GM19238 (cell line): ENCODE measurements around the gene FRAT1.
"Not testable (repeated sequence)": the region's sequence is repeated elsewhere in the genome, so short reads cannot be mapped to it uniquely, and the experiment has no call there.

Experiments
- DNase-seq: peaks from one replicate; pipeline ENCODE4 v3.0.0; 2011; ENCODE audit warnings: low spot score; ENCODE audit not compliant: insufficient read length

The FRAT1 gene

DNA sequence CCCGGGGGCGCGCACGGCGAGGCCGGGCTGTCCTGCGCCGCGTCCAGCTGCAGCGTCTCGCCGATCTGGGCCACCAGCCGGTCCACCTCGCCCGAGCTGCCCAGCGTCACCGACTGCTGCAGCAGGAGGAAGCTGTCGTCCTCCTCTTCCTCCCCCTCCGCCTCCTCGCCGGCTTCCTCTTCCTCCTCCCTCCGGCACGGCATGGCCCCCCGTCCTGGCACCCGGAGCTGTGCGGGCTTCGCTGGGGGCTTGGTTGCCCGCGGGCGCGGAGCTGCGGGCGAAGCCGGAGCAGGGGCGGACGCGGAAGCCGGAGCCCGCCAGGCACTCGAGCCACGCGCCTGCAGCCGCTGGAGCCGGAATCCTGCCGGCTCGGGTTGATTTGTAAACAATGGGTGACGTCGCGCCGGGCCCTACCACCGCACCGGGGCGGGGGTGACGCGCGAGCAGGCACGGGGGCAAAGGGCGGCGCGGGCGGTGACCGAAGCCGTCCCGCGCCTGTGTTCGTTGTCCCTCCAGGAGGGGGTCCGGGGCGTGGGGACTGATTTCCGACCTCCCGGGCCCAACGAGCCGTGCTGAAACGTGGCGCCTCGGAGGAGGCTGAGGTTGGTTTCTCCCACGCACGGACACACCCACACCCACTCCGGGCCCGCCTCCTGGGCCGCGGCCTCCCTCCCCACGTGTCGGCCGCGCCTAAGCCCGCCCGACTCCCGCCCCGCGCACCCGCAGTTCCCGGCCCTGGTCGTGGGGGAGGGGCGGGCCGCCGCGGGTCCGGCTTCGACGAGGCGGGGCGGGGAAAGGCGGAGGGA, 15.5 kb downstream of the FRAT1 start, which contains the start of gene FRAT2:
TSS of gene FRAT2 (minus strand) at position 360 of the 806 bp plus-strand sequence. CDS start at position 203, 157 bp downstream.
- peak; percentile 92 for DNase-seq

DNA sequence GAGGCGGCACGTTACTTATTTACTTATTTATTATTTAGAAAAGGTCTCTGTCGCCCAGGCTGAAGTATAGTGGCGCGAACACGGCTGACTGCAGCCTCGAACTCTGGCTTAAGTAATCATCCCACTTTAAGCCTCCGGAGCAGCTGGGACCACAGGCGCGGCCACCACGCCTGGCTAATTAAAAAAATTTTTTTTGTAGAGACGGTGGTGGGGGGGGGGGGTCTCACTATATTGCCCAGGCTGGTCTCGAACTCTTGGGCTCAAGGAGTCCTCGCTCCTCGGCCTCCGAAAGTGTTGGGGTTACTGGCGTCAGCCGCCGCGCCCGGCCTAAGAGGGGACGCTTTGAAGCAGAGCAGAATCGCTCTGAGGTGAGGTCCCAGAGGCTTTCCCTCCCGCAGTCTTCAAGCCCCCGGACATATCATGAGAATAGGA, 16.1 kb downstream of the FRAT1 start:
- no peak for DNase-seq

DNA sequence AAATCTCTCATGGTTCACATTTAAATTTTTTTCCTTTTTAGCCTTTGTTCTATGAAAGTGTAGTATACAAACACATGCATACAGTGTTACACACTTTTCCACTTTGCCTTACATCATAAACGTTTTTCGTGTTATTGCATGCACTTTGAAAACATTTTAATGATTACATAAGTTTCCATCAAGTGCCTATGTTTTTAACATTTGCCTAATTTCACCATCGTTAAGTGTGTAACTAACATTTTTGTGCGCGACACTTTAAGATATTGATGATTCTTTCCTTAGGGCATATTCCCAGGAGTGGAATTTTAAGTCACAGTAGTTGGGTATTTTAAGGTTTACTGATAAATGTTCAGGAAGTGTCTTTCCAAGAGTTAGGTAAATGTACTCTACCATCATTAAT, 16.9 kb downstream of the FRAT1 start:
- no peak for DNase-seq

DNA sequence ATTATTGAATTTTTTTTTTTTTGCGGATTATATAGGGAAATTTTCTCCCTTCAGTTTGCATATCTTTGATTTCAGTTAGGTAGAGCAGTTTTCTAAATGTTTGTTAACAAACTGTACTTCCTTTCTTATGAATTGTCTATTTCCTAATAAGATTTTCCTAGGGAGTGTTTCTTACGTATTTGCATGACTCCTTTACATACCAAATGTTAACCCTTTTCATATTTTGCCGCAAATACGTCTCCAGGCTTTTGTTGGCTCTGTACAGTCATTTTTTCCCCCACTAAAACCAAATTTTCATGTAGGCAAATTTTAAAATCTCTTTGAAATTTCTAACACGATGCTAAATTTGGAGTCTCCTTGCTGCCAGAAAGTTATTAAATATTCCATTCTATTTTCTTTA, 17.4 kb downstream of the FRAT1 start:
- DNase-seq, result no peak

DNA sequence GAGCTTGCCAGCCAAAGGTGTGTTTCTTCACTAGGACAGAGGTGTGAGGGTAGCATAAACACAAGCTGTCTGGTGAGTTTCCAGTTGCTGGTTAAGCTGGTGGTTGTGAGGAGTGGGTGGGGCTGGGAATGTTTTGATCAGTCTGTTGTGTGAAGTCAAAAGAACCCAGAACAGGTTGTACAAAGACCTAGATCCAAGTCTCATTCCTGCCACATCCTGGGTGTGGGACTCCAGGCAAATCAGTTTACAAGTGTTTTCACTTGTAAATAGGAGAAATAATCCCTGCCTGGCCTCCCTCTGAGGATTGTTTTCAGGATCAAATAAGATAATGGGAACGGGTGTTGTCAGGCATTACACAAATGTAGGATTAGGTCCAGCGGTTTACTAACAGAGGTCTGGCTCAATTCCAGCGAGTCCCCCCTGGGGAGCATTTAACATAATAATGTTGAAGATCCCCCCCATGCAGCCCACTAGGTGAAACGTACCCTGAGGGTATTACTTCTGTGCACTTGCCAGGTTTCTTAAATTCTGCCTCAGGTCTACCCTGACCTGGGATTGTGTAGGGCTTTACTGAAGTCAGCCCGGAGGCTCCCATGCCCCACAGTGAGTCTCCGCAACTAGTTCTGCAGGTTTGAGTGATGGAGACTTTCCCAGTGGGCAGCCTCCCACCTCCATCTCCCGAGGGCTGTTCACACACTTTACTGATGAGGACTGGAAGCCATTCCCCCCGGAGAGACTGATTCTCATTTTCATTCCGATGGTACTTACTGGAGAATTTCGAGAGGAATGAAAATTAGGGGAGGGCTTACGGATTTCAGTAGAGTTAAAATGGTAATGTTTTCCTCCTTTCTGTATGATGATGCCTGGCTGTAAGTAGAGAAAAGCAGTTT, 18.1 kb downstream of the FRAT1 start:
- DNase-seq, result no peak

DNA sequence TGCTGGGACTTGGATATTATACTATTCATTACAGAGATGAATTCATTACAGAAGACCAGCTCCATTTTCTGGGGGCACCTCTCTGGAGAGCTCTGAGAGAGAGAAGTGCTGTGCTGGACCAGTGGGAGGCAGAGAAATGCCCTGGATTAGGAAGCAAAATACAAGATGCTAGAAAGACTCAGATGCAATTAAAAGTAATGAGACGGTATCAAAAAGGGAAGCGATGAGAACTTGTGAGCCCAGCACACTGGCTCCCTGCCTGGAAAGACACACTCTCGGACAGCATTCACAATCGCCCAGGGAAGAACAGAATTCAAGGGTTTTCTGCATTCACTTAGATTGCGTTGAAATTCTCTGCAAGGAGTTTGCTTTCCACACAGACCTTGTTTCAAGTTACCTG, 19.0 kb downstream of the FRAT1 start:
- DNase-seq, result no peak

DNA sequence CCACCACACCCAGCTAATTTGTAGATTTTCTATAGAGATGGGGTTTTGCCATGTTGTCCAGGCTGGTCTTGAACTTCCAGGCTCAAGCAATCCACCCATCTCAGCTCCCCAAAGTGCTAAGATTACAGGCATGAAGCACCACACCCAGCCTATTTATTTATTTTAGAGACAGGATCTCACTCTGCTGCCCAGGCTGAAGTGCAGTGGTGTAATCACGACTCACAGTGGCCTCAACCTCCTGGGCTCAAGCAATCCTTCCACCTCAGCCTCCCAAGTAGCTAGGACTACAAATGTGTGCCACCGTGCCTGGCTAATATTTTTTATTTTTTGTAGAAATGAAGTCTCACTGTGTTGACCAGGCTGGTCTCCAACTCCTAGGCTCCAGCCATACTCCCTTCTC, 22.3 kb downstream of the FRAT1 start:
- DNase-seq, result no peak

DNA sequence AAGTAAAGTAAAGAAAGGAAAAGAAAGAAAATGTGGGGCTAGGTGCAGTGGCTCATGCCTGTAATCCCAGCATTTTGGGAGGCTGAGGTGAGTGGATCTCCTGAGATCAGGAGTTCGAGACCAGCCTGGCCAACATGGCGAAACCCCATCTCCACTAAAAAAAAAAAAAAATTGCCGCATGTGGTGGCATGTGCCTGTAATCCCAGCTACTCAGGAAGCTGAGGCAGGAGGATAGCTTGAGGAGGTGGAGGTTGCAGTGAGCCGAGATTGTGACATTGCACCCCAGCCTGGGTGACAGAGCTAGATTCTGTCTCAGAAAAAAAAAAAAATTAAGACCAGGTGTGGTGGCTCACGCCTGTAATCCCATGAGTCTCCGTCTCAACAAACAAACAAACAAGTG, 24.6 kb downstream of the FRAT1 start:
- not testable (repeated sequence) for DNase-seq

DNA sequence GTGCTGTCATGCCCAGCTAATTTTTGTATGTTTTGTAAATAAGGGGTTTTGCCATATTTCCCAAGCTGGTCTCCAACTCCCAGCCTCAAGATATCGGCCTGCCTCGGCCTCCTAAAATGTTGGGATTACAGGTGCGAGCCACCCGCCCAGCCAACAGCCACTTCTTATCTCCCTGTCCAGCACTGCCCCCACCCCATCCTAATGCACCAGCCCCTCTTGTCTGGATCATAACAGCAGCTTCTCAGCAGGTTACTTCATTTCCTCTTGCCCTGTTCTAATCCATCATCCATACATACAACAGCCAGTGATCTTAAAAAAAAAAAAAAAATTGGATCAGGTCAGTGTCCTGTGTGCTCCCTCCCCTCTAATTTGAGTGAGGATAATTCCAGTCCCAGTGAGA, 28.2 kb downstream of the FRAT1 start:
- DNase-seq, result no peak

DNA sequence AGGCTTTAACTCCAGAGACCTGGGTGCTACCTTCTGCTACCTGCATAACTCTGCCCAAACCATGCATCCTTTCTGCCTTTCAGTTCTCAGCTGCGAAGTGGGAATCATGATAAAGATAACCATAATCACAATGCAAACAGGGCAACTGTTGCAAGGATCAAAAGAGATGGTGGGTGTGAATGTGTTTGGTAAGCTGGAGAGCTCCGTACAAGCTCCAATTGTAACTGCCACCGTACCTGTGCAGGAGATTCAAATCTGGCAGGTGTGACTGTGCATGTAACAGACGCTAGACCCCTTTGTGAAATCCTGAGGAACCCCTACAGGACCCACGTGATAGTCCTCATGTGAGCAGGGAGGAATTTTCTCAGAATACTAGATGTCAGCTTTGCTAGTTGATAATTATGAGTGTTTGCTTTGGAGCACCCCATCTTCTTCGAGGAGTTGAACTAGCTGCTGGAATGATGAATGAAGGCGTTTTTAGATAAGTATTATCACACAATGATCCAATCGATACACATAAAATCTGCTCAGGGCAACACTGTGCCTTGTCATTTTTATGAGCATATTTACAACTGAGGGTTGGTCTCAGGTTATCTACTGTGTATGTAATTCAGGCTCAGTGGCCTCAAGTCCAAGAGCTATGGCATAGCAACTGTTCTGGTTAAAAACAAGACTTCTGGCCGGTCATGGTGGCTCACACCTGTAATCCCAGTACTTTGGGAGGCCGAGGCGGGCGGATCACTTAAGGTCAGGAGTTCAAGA, 30.9 kb downstream of the FRAT1 start:
- DNase-seq, result no peak

DNA sequence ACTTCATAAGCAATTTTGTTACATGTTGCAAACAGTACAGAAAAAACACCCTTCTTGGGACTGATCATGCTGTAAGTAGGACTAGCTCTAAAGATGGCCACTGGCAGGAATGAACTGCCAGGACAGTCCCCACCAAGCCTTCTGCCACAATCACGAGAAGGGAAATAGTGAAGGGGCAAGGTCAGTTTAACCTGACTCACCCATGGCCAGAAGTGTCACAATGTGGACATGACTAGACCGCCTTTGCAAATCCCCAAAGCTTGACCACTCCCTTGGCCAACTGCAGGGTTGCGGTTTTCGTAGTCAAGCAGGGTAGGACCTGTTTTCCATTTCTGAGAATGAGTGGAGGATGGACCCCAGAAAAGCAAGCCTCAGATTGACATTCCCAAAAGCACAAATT, 34.9 kb downstream of the FRAT1 start:
- DNase-seq, result no peak

DNA sequence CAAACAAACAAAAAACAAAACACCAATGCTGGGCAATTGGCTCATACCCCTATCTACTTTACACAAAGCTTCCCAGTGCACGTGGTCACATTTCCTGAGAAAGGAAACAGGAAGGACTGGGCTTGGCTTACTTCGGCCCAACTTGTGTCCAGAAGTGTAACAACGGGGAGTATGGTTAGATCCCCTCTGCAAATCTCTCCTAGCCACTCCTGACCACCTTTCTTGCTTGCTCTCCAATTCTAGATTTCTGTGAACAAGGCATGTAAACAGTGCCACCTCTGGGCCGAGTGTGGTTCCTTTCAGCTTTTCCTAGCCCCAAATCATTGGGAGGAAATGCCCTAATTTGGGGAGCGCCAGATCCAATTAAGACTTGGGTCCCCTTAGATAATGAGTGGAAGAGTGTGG, 36.5 kb downstream of the FRAT1 start:
- no peak for DNase-seq

DNA sequence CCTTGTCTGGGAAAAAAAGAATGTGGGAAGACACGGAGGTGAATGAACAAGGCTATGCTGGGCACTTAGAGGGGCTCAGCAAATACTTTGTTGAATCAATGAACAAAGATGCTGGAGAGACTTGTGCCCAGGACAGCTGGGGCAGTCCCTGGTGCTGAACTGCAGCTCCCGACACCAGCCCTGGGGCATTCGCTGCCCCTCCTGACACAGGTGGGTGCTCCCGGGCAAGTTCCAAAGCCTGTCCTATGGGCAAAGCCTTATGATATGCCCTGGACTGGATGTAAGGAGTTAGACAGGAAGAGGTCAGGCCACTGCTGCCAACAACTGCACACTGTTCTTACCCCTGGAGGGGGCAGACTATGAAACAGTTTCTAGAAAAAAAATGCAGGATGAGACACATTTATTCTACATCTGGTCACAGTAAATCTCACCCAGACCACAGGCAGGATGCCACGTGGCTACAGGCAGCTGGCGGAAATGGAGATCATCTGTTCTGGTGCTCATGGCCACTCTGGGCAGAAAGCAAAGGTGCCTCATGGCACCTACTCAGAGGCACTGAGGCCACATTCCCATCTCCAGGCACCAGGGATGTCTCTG, 37.3 kb downstream of the FRAT1 start:
- no peak for DNase-seq

DNA sequence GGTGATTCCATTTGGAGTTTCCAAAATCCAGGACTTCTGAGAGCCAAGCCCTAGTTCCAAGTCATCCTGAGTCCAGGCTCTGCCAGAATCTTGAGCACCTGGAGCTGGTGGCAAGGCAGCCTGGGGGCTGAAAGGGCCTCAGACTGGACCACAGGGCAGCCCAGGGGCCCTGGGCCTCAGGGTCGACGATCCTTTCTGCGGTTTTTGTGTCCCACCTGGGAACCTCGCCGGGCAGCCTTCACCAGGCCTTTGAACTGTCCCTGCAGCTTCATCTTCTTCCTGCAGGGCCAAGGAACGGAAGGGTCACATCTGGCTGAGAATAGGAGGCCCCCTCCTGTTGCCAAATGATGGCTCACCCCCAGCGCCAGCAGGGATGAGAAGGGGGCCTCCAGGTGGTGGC, 37.8 kb downstream of the FRAT1 start:
- DNase-seq, result no peak

DNA sequence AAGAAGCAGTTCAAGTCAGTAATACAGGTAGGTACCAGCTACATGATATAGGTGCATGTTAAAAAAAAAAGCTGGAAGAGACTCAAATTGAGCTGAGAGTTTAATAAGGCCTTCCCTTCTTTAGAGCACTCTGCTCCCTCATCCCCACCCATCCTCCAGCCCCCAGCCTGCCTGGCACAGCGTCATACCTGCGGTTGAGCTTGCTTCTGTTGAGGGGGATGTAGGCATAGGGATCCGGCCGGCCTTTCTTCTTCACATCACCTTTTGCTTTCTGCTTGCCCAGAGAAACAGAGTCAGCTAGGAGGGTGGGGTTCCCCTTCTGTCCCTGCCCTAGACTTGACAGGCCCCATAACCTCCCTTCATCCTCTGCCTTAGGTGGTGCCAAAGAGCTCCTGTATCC, 39.3 kb downstream of the FRAT1 start:
- no peak for DNase-seq

DNA sequence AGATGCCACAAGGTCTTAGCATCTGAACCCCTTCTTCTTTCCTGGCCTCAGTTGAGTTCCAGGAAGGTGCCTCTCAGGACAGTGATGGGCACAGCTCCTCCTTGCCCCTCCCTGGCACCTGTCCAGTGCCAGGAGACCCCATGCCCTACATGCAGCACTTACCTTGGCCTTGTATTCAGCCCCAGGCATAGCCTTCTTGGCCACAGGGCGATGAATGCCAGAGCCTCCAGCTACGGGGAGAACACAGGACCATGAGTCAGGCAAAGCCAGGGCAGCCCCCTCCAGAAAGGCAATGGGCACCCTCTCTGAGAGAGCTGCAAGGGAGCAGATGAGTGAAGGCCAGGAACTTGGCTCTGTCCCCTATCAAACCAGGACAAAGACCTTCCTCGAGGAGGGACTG, 39.7 kb downstream of the FRAT1 start:
- DNase-seq, result no peak

DNA sequence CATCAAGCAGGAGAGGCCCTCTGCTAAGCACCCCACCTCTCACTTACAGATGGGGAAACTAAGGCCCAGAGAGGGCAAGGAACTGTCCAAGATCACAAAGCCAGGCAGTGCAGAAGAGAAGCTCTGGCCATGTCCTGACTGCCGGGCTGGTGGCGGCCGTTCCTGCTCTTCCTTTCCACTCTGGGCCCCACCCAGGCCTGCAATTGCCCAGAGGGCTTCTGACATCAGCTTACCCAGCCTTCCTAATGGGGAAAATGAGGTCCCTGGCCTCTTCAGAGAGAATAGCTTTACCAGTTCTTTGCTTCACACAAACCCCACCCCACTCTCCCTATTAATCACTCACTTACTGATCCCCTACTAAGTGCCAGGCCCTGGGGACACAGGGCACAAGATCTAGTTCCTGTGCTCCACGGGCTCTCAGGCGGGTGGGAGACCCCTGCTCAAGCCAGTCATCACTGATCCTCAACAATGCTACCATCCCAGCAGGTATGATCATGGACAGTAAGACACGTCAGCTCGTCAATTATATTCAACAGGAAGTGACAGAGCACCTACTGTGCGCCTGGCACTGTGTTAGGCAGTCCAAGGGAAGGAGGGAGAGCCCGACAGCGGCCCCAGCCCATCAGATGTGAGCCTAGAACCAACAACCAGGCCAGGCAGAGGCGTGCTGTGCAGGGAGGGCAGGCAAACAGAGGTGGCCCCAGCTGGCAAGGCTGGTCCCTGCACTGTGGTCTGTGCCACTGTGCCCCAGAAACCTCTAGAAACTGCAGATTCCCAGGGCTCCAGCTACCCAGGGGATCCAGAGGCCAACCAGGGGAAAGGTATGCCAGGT, 41.9 kb downstream of the FRAT1 start:
- no peak for DNase-seq

DNA sequence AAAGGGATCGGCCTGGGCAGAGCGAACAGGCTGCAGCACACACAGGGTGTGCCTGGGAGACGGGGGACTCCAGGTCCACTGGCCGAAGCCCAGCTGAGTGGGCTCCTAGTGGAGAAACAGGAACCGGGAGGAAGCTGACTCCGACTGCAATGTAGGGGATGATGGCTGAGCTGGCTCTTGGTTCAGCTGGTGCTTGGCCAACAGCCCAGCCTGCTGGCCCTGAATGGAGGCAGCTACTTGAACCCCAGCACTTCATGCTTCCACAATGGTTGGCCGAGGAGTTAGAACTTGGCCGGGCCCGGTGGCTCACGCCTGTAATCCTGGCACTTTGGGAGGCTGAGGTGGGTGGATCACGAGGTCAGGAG, 42.4 kb downstream of the FRAT1 start:
- DNase-seq, result no peak

DNA sequence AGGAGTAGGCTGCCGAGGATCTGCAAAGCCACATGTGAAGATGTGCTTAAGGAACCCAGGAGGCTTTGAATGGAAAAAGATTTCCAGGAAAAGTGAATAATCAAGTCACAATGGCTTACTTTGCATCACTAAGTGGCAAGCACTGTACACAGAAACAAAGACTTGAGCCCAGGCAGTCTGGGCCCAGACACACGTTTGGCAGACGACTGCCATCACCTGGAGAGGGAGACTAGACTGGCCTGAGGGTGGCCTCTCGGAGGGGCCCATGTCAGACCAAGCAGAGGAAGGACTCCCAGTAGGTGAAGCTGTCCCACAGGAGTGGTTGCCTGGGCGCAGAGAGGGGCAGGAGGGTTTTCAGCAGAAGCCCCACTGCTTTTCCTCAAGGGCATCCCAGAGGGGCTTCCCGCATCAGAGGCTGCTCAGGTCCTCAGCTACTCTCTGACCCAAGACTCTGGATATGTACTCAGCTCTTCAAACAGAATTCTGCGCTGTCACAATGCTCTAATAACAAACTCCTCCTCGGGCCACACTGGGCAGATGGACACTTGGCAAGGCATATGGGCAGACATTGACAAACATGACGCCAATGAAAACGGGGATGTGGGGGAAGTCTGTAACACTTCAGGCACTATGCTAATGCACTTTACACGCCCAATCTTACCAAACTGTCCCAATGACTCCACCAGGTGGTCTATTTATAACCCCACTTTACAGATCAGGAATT, 43.4 kb downstream of the FRAT1 start:
- DNase-seq, result no peak

DNA sequence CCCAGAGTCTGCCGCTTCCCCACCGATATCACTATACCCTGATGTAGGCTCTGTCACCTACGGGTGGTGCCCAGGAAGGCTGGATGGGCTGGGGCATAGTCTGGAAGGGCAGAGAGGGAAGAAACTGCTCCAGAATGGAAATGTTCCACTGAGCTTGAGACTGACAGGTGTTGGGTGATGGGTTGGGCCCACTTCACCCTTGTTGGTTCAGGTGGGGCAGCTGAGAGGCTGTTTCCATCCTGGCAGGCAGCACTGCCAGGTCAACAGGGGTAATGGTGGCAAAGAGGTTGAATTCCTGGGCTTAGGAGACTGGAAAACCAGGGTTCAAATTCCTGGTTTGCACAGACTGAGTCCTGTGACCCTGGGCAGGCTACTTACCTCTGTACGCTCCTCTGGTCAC, 44.0 kb downstream of the FRAT1 start:
- DNase-seq, result no peak
